Endothelial cell of umbilical vein (primary cell): ENCODE results near the gene PRIM2. TPM values are rescaled to one million over a fixed set of nuclear protein-coding genes. Genes with fewer than 3 reads are reported as not detected.
A peak's percentile ranks its signal among the peaks of the same experiment; 100 is the strongest.
"Not testable (repeated sequence)": the region's sequence is repeated elsewhere in the genome, so short reads cannot be mapped to it uniquely, and the experiment has no call there.

ENCODE experiments used
- BruUV-seq: library from RNA; stranded (reverse); fragments of 400-500 nt; replicated peaks from 2 replicates; lab custom pipeline; 2021; lab: Mats Ljungman, UMichigan
- CTCF ChIA-PET: fragments of 300-600, 350-600 bp; sonication (Branson Sonifier 250); formaldehyde crosslinking; loops from one replicate; lab custom pipeline; 2021; ENCODE audit warnings: antibody characterized with exemption, inconsistent platforms; lab: Charles Lee
- POLR2A ChIA-PET: fragments of 300-600, 350-600 bp; sonication (Branson Sonifier 250); formaldehyde crosslinking; loops from one replicate; lab custom pipeline; 2021; ENCODE audit warnings: antibody characterized with exemption, inconsistent platforms; lab: Charles Lee
- DNase-seq: peaks from one replicate; pipeline ENCODE4 v3.0.0-alpha.2; 2011; ENCODE audit warnings: low read depth, low spot score
- FAIRE-seq: peaks from 2 replicates; lab custom pipeline; 2011; peaks lifted over from hg19 to GRCh38; lab: Jason Lieb, UNC
- H2AFZ ChIP-seq: 2 replicates; pipeline ENCODE4 v1.6.0; 2012; ENCODE audit warnings: low read depth, low read length, control low read depth, inconsistent platforms
- H3K27ac ChIP-seq: 2 replicates; pipeline ENCODE4 v1.5.1; 2011; ENCODE audit warnings: low read depth, mild to moderate bottlenecking, control low read depth, low read length, moderate library complexity; ENCODE audit not compliant: insufficient read depth
- H3K27me3 ChIP-seq, 2 experiments: 2 replicates each; pipeline versions ENCODE4 v1.6.0 to v1.6.1; 2011; ENCODE audit warnings: low read length in 2 of 2, mixed read lengths in 1 of 2; ENCODE audit not compliant: control insufficient read depth in 2 of 2, insufficient read depth in 2 of 2
- H3K36me3 ChIP-seq, 2 experiments: 2 replicates in 1 of 2; 3 replicates in 1 of 2; pipeline ENCODE4 v1.5.1; 2011; ENCODE audit warnings: low read length in 2 of 2, mild to moderate bottlenecking in 1 of 2, moderate library complexity in 1 of 2; ENCODE audit not compliant: control insufficient read depth in 2 of 2, insufficient read depth in 2 of 2; ENCODE audit errors: extremely low read depth in 1 of 2
- H3K4me1 ChIP-seq: 3 replicates; pipeline ENCODE4 v1.5.1; 2011; ENCODE audit warnings: mild to moderate bottlenecking, low read length; ENCODE audit not compliant: control insufficient read depth, insufficient read depth; ENCODE audit errors: extremely low read depth
- H3K4me2 ChIP-seq: 2 replicates; pipeline ENCODE4 v1.6.1; 2011; ENCODE audit warnings: low read length, control low read depth, mixed read lengths; ENCODE audit not compliant: insufficient read depth
- H3K4me3 ChIP-seq, 3 experiments: fragments of 200-600 bp in 1 of 3; sonication (generic), shearing (Covaris generic) in 1 of 3; replicated peaks in 1 of 3; 2 replicates each; pipeline ENCODE4 v1.5.1; 2011 to 2016; ENCODE audit warnings: control low read depth in 3 of 3, low read length in 3 of 3, mild to moderate bottlenecking in 2 of 3, inconsistent platforms in 1 of 3, low read depth in 1 of 3, moderate library complexity in 1 of 3; ENCODE audit not compliant: insufficient read depth in 1 of 3
- H3K79me2 ChIP-seq: 2 replicates; pipeline ENCODE4 v1.6.0; 2012; ENCODE audit warnings: low read length, inconsistent platforms; ENCODE audit not compliant: control insufficient read depth, insufficient read depth
- H3K9ac ChIP-seq: replicated peaks from 2 replicates; pipeline ENCODE3; 2011; ENCODE audit warnings: low read length, control low read depth; ENCODE audit not compliant: insufficient read depth; ENCODE audit errors: extremely low read depth
- H3K9me1 ChIP-seq: replicated peaks from 3 replicates; pipeline ENCODE4 v1.6.0; 2011; ENCODE audit warnings: mild to moderate bottlenecking, low read length; ENCODE audit not compliant: control insufficient read depth, insufficient read depth; ENCODE audit errors: extremely low read depth
- H3K9me3 ChIP-seq: replicated peaks from 2 replicates; pipeline ENCODE4 v1.5.1; 2012; ENCODE audit warnings: low read length, inconsistent platforms; ENCODE audit not compliant: control insufficient read depth, insufficient read depth
- H4K20me1 ChIP-seq: replicated peaks from 2 replicates; pipeline ENCODE3; 2011; ENCODE audit warnings: mild to moderate bottlenecking, low read length; ENCODE audit not compliant: control insufficient read depth, insufficient read depth; ENCODE audit errors: extremely low read depth
- dilution Hi-C: fragments of 300-500 bp; cut with MboI; formaldehyde crosslinking; loops from one replicate; pipeline ENCODE4 v1.15.0; 2019; ENCODE audit warnings: low sequenced_read_pairs; ENCODE audit not compliant: extremely low pct_ligation_motif_present
- intact Hi-C: fragments of 100-400 bp; cut with micrococcal nuclease; formaldehyde crosslinking; loops from one replicate; pipeline ENCODE4 v1.10.0; 2022
- polyA plus RNA-seq, 4 experiments: library from polyadenylated mRNA; depleted of rRNA in 3 of 4; stranded (reverse) in 3 of 4; unstranded in 1 of 4; fragments of >200 nt; gene quantifications; 2 replicates each; pipeline versions ENCODE4 v1.2.1 to v1.2.3, GENCODE V29; 2011 to 2012; ENCODE audit warnings: missing spikeins in 1 of 4
- total RNA-seq: library from RNA; stranded (reverse); gene quantifications from 2 replicates; pipeline ENCODE4 v1.2.3, GENCODE V29; 2021

Gene PRIM2
- total and polyA plus RNA-seq, 2 donors (not counting 3 experiments of a cell fraction or from before 2014, with no cell fraction given): 5.3 to 21.0 TPM

DNA sequence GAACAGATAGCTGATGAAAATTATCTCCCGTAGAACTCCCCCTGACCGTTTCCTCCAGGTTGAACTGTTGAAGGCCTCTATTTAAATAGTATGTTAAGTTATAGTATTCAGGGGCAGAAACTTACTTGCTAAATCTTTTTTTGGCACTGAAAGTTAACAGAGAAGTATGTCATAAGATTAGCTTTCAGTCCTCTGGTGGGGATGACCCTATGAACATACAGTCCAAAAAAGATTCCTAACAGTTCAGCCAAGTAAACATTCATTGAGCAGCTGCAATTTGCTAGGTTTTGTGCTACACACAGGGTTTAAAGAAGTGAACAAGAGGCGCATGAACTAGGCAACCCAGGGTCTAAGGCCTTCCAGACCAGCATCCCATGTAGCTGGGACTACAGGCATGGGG lies 264.2 kb downstream of the PRIM2 start:
- H3K27ac ChIP-seq, H4K20me1 ChIP-seq, H2AFZ ChIP-seq, DNase-seq, intact Hi-C loops, CTCF ChIA-PET, H3K9me3 ChIP-seq, H3K27me3 ChIP-seq, FAIRE-seq, BruUV-seq, dilution Hi-C loops, H3K4me3 ChIP-seq, H3K9me1 ChIP-seq, H3K79me2 ChIP-seq, POLR2A ChIA-PET, H3K36me3 ChIP-seq, H3K4me2 ChIP-seq, H3K9ac ChIP-seq, H3K4me1 ChIP-seq: not testable (repeated sequence)

GRCh38 chr6:57601105-57601504 lies 283.7 kb downstream of the PRIM2 start:
- POLR2A ChIA-PET: not testable (repeated sequence)

GRCh38 chr6:57605303-57605702 lies 287.9 kb downstream of the PRIM2 start:
- H3K9me1 ChIP-seq, POLR2A ChIA-PET, H3K4me3 ChIP-seq, intact Hi-C loops, CTCF ChIA-PET, BruUV-seq, H2AFZ ChIP-seq, H3K36me3 ChIP-seq, FAIRE-seq, H3K9me3 ChIP-seq, H3K27me3 ChIP-seq, H3K4me1 ChIP-seq, H3K9ac ChIP-seq, H4K20me1 ChIP-seq, dilution Hi-C loops, H3K79me2 ChIP-seq: not testable (repeated sequence)
- DNase-seq: peak; percentile 21
- Histone ChIP-seq H3K27ac (peak overlapping the region; percentile 51), H3K4me2 (peak overlapping the region; percentile 24)

More at GRCh38 chr6:57601105-57601504, 283.7 kb downstream of the PRIM2 start:
- DNase-seq, dilution Hi-C loops, H2AFZ ChIP-seq, H3K4me2 ChIP-seq, CTCF ChIA-PET, H3K4me1 ChIP-seq, H3K4me3 ChIP-seq, H3K27ac ChIP-seq, H3K9me3 ChIP-seq, H3K27me3 ChIP-seq, H3K36me3 ChIP-seq, H3K79me2 ChIP-seq, intact Hi-C loops, BruUV-seq, FAIRE-seq, H4K20me1 ChIP-seq, H3K9me1 ChIP-seq, H3K9ac ChIP-seq: not testable (repeated sequence)

- CTCF ChIA-PET, H3K36me3 ChIP-seq, H3K79me2 ChIP-seq, POLR2A ChIA-PET, H3K9ac ChIP-seq, H3K4me3 ChIP-seq, dilution Hi-C loops, H3K4me1 ChIP-seq, BruUV-seq, H3K9me3 ChIP-seq, H3K4me2 ChIP-seq, H3K9me1 ChIP-seq, H4K20me1 ChIP-seq, H2AFZ ChIP-seq, FAIRE-seq, DNase-seq, intact Hi-C loops, H3K27me3 ChIP-seq: not testable (repeated sequence)
- peak overlapping the region; percentile 37 for H3K27ac ChIP-seq
Measured at GRCh38 chr6:57606331-57606730, 288.9 kb downstream of the PRIM2 start.
